ENCODE data around the gene ICAM2.

DNA sequence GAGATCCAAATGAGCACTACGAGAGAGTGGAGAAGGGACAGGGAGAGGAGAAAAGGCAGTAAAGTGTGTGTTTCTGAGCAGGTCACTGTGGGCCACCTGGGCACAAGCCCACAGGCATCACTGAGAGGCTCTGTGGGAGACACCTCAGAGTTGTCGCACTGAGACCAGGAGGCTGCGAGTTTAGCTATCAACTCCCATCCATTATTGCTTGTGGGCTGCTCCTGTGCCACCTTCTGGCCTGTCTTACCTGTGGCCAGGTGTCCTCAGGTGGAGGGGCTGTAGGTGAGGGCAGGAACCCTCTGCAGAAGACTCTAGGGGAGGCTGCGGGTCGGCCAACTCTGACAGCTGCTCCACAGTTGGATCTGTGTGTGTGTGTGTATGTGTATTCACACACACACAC, 24.8 kb downstream of the ICAM2 start:
- TF ChIP-seq, protein P1, sequence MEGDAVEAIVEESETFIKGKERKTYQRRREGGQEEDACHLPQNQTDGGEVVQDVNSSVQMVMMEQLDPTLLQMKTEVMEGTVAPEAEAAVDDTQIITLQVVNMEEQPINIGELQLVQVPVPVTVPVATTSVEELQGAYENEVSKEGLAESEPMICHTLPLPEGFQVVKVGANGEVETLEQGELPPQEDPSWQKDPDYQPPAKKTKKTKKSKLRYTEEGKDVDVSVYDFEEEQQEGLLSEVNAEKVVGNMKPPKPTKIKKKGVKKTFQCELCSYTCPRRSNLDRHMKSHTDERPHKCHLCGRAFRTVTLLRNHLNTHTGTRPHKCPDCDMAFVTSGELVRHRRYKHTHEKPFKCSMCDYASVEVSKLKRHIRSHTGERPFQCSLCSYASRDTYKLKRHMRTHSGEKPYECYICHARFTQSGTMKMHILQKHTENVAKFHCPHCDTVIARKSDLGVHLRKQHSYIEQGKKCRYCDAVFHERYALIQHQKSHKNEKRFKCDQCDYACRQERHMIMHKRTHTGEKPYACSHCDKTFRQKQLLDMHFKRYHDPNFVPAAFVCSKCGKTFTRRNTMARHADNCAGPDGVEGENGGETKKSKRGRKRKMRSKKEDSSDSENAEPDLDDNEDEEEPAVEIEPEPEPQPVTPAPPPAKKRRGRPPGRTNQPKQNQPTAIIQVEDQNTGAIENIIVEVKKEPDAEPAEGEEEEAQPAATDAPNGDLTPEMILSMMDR (IDR thresholded peaks at IDR 0.05) = no peak
- TF ChIP-seq POLR2A (IDR thresholded peaks at IDR 0.05) = no peak

Measured in Peyer's patch (tissue), 4 donors.